ENCODE measurements around the gene CDC42EP5.
"Not testable (repeated sequence)": the region's sequence is repeated elsewhere in the genome, so short reads cannot be mapped to it uniquely, and the experiment has no call there.

The CDC42EP5 gene

DNA sequence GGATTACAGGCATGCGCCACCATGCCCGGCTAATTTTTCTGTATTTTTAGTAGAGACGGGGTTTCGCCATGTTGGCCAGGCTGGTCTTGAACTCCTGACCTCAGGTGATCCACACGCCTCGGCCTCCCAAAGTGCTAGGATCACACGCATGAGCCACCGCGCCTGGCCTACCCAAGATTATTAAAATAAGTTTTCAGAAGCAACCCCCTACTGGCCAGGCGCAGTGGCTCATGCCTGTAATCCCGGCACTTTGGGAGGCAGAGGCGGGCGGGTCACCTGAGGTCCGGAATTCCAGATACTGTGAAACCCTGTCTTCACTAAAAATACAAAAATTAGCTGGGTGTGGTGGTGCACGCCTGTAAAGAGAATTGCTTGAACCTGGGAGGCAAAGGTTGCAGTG, 26.7 kb downstream of the CDC42EP5 start:
- not testable (repeated sequence) for DNase-seq

DNA sequence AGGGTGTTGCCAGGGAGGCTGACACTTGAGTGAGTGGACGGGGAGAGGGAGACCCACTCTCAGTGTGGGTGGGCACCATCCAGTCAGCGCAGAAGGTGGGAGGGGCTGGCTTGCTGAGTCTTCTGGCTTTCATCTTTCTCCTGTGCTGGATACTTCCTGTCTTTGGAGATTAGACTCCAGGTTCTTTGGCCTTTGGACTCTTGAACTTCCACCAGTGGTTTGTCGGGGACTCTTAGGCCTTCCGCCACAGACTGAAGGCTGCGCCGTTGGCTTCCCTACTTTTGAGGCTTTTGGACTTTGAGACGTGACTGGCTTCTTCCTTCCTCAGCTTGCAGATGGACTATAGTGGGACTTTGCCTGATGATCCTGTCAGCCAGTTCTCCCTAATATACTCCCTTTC, 28.4 kb downstream of the CDC42EP5 start:
- DNase-seq = no peak

DNA sequence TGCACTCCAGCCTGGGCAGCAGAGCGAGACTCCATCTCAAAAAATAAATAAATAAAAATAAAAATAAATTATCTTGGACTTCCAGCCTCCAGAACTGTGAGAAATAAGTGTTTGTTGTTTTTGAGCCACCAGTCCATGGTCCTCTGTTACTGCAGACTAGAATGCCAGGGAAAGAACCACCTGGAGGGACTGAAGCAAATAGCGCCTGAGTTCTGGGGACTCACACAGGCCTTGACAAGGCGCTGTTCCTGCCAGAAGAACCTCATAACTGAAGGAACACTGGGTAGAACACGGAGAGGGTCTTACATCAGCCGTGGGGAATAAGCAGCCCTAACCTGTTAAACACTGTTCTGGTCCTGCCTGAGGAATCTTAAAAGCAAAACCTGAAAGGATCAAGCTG, 32.5 kb downstream of the CDC42EP5 start:
- DNase-seq = no peak

GRCh38 chr19:54439174-54439851, 33.8 kb downstream of the CDC42EP5 start:
- peak; percentile 76 for DNase-seq

- no peak for DNase-seq
Measured at GRCh38 chr19:54436628-54437252, 36.4 kb downstream of the CDC42EP5 start.

GRCh38 chr19:54436031-54436523, 37.0 kb downstream of the CDC42EP5 start:
- peak; percentile 59 for DNase-seq

- DNase-seq = no peak
Measured at GRCh38 chr19:54435551-54436016, 37.5 kb downstream of the CDC42EP5 start.

- no peak for DNase-seq
Measured at GRCh38 chr19:54434873-54435214, 38.3 kb downstream of the CDC42EP5 start.

GRCh38 chr19:54434112-54434872, 38.8 kb downstream of the CDC42EP5 start:
- no peak for DNase-seq

DNA sequence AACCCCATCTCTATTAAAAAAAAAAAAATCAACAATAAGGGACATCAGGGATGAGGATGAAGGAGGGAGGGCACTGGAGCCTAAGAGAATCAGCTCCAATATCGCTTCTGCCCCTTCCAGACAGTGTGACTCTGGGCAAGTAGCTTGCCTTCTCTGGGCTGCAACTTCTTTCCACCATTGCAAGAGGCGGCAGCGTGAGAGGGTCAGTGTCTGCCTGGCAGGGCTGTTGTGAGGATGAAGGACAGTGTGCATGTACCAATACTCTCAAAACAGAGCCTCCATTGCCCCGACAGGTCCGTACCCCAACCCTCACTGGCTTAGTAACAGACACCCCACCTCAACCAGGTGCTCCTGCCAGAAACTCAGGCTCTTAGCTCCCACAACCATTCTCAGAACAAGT, 39.4 kb downstream of the CDC42EP5 start:
- no peak for DNase-seq

DNA sequence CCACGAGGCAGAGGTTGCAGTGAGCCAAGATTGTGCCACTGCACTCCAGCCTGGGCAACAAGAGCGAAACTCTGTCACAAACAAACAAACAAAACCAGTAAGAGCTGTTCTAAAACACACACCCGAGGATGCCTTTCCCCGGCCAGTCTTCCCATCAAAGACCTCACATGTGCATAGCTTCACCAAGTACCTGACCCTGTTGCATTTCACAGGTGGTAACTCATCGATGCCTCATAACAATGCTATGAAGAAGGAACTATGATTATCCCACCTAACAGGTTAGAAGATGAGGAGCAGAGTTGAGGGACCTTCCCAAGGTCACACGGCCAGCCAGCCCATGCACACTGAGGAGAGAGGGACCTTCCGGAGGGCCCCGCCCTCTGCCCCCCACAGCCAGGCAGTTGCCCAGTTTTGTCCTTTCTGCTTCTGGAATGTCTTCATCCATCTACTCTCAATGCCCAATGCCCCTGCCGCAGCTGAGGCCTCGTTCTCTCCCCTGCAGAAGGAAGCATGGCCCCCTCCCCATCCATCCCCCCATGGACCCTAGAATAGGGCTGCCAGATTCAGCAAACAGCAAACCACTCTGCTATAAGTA, 40.9 kb downstream of the CDC42EP5 start:
- no peak for DNase-seq

DNA sequence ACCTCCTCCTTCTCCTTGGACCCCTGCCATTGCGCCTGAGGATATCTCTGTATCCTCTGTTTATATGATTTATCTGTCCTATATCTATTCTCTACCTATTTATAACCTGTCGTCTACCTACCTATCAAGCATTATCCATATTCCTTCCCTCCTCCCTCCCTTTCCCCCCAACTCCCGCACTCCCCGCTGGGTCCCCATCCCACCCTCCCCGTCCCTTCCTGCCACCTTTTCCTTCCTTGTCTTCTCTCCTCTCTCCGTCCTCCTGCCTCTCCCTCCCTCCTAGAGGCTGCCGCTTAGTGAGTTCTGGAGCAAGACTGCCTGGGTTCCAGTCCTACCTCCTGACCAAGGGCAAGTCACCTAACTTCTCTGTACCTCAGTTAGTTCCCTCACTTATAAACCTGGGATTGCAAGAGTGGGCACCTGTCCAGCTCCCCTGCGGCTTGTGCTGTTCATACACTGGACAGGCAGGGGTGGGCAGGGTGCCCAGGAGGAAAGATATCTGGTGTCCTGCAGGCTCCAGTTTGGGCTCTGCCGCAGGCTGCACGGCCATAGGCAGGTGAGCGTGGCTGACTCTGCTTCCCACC, 41.7 kb downstream of the CDC42EP5 start:
- no peak for DNase-seq

- DNase-seq = peak; percentile 78
Measured at GRCh38 chr19:54430306-54431254, 42.5 kb downstream of the CDC42EP5 start.

GRCh38 chr19:54429545-54430227, 43.4 kb downstream of the CDC42EP5 start:
- no peak for DNase-seq

DNA sequence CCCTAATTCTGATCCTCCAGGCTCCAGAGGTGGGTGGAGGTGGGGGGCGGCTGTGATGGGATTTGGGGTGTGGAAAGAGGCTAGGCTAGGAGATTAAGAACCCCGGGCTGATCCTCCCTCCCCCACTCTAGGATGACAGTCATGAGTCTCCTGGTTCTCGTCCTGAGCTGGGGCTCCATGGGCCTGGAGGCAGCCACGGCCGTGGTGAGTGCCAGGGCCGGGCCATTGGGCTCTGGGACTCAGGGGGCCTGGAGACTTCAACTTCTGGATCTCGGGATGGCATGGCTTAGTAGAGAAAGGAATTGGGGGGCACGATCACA, 44.0 kb downstream of the CDC42EP5 start:
- DNase-seq = no peak

DNA sequence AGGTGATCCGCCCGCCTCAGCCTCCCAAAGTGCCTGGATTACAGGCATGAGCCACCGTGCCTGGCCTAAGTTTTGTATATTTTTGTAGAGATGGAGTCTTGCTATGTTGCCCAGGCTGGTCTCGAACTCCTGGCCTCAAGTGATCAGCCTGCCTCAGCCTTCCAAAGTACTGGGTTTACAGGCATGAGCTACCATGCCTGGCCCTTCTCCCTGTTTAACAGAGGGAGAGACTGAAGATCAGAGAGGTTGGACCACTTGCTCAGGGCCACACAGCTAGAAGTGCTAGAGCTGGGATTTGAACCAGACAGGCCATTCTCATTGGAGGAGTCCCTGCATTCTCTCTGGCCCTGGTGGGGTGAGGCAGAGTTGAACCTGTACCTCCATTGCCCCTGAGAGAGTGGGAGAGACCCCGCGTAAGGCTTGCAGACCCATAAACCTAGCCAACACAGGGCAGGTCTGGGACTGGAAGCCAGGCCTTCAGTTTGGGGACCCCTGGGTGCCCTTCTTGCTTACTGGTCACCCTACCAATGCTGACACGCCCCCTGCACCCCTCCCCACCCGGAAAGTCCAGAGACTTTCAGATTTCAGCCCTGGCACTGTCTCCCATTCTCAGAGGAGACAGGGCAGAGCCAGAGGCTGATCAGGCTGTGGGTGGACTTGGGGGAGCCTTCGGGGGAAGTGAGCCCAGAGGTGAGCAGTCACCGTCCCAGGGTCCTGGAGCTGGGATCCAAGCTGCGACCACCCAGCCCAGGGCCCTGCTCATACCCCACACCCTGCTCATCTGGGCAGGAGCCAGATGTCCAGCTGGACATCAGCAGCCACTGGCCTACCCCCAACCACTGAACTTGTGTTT, 44.5 kb downstream of the CDC42EP5 start:
- DNase-seq = no peak

- DNase-seq = no peak
Measured at GRCh38 chr19:54427586-54427985, 45.5 kb downstream of the CDC42EP5 start.

DNA sequence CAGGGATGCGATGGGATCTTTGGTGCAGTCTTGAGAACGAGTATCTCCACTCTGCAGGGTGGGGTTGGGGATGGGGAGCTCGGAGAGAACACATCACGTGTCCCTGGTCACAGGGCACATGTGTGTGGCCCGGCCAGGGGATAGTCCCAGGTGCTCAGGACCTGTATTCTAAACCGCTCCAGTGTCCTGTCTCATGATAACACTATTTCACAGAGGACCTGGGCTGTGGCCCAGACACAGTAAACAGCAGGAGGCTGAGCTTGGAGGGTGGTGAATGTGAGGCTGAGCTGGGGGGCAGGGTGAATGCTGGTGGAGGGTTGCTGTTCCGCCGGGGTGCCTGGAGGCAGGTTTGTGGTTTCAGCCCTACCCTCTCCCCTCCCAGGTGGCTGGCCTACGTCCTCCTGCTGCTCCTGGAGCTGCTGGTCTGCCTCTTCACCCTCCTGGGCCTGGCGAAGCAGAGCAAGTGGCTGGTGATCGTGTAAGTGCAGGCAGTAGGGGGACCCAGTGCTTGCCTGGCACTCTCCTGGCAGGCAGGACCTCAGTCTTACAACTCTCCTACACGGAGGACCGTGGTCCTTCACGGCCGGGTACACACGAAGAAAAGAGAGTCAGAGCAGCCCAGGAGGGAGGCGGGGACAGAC, 46.7 kb downstream of the CDC42EP5 start:
- peak; percentile 65 for DNase-seq

GRCh38 chr19:54425382-54425723, 47.7 kb downstream of the CDC42EP5 start:
- DNase-seq = no peak

Data from retina (tissue), 1 donor.